Measurements from ENCODE around the gene PKN2. TPM values are rescaled to one million over a fixed set of nuclear protein-coding genes. Genes with fewer than 3 reads are reported as not detected.
A peak's percentile ranks its signal among the peaks of the same experiment; 100 is the strongest.

The PKN2 gene
- total RNA-seq, 1 experiment from 2014 or later = 32.5 TPM

- Histone ChIP-seq H3K27me3 (ENCODE audit: insufficient read depth, low read length) (no peaks in the 10 kb centered on the region), H3K4ac (ENCODE audit: low read depth, low read length) (no peak overlapping the region), H3K79me2 (ENCODE audit: insufficient read depth, low read length) (no peaks in the 10 kb centered on the region), H4K8ac (replicated peaks; ENCODE audit: insufficient read length, low read depth, low read length) (no peak overlapping the region), H3K27ac (ENCODE audit: insufficient read length, low read depth, low read length) (no peak overlapping the region), H2BK15ac (ENCODE audit: low read depth, low read length) (no peak overlapping the region), H2BK5ac (ENCODE audit: insufficient read length, low read length) (no peak overlapping the region), H2AFZ (ENCODE audit: low read length) (no peak overlapping the region), H4K5ac (ENCODE audit: insufficient read length, low read depth, low read length) (no peak overlapping the region), H3K9me3 (ENCODE audit: control insufficient read depth, low read depth, low read length) (no peaks in the 10 kb centered on the region), H3K14ac (ENCODE audit: insufficient read depth, low read length) (no peak overlapping the region), H3K23ac (ENCODE audit: insufficient read length, low read depth, low read length) (no peak overlapping the region), H4K20me1 (ENCODE audit: control insufficient read depth, insufficient read depth, insufficient read length) (no peaks in the 10 kb centered on the region), H3K9ac (ENCODE audit: extremely low read depth, insufficient read length, low read length) (no peak overlapping the region), H2BK20ac (ENCODE audit: low read depth, low read length, poor library complexity, severe bottlenecking) (no peak overlapping the region), H2BK12ac (ENCODE audit: insufficient read length, low read depth, low read length) (no peak overlapping the region), H3K4me1 (ENCODE audit: insufficient read depth, low read length) (no peaks in the 10 kb centered on the region), H2BK120ac (ENCODE audit: low read depth, low read length, poor library complexity, severe bottlenecking) (no peak overlapping the region), H3K18ac (ENCODE audit: insufficient read length, low read depth, low read length) (no peak overlapping the region), H3K79me1 (ENCODE audit: insufficient read depth, low read depth, low read length, poor library complexity, severe bottlenecking) (no peaks in the 10 kb centered on the region), H3K4me2 (ENCODE audit: insufficient read depth, insufficient read length, low read length) (no peak overlapping the region), H3K56ac (ENCODE audit: insufficient read length, low read depth, low read length) (no peak overlapping the region), H4K91ac (ENCODE audit: insufficient read length, low read depth, low read length) (no peak overlapping the region), H3T11ph (ENCODE audit: low read length) (no peak overlapping the region), H3K23me2 (ENCODE audit: insufficient read length, low read depth, low read length, poor library complexity, severe bottlenecking) (no peaks in the 10 kb centered on the region), H2AK5ac (ENCODE audit: insufficient read length, low read length) (no peak overlapping the region)
- peaks cover 20 to 63% (median 44%) of the 10 kb centered on the region in 3 experiments for H3K36me3 Mint-ChIP-seq (ENCODE audit: insufficient read depth in 1 of 3, low read depth in 3 of 3)
- peak; percentile 74 for TF ChIP-seq CTCF (conservative IDR thresholded peaks at IDR 0.05)
- no peaks in the 10 kb centered on the region for H3K27me3 Mint-ChIP-seq (ENCODE audit: low read depth)
- no peak overlapping the region for H3K4me3 Mint-ChIP-seq
- 0 out of 4 replicates have a peak, but pooled peaks cover 0 to 2% of the 10 kb centered on the region in 2 experiments for H3K4me1 Mint-ChIP-seq
- WGBS (ENCODE audit: extremely low coverage, insufficient read length, low lambda C conversion rate) = no CpG with 5 or more reads among the region's 5 CpGs
- DNase-seq = no peak
- H3K9me3 Mint-ChIP-seq = peaks cover 9 to 13% of the 10 kb centered on the region in 2 experiments; a peak in 4 of 5 replicates
- H3K27ac Mint-ChIP-seq = no peak overlapping the region
These were observed 116.4 kb downstream of the PKN2 start for GRCh38 chr1:88800382-88801051.
